Measurements from ENCODE around the gene MEDAG.
"Not testable (repeated sequence)": the region's sequence is repeated elsewhere in the genome, so short reads cannot be mapped to it uniquely, and the experiment has no call there.

MEDAG gene

DNA sequence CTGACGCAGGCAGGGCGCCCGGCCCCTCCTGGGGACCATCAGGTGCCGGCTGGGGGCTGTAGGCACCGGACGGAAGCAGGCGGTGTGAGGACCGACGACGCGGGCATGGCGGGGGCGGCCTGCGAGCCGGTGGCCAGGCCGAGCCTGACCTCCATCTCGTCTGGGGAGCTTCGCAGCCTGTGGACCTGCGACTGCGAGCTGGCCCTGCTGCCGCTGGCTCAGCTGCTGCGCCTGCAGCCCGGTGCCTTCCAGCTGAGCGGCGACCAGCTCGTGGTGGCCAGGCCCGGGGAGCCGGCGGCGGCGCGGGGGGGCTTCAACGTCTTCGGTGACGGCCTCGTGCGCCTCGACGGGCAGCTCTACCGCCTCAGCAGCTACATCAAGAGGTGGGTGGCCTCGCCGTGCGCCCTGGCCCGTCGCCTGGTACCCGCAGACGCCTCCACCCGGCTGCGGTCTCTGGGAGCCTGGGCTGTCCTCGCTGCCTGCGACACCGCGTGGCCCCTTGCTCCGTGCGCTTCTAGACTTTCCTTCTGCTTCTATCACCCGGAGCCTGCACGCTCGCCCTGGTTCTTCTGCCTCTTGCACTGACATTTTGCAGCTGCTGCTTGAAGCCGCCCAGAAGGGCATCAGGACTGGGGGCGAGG lies 460 bp downstream of the MEDAG start:
- no peak for DNase-seq (ENCODE audit: low read depth in 2 of 3, low spot score in 2 of 3)

- no peak for DNase-seq (ENCODE audit: low read depth in 2 of 3, low spot score in 2 of 3)
These were observed 1.2 kb downstream of the MEDAG start for GRCh38 chr13:30907121-30907861.

GRCh38 chr13:30908416-30908980 lies 2.4 kb downstream of the MEDAG start:
- DNase-seq (ENCODE audit: low read depth in 2 of 3, low spot score in 2 of 3) = no peak

- no peak for DNase-seq (ENCODE audit: low read depth in 2 of 3, low spot score in 2 of 3)
These were observed 4.6 kb downstream of the MEDAG start for GRCh38 chr13:30910676-30911075.

- DNase-seq (ENCODE audit: low read depth in 2 of 3, low spot score in 2 of 3) = no peak
These were observed 9.8 kb downstream of the MEDAG start for GRCh38 chr13:30915691-30916541.

DNA sequence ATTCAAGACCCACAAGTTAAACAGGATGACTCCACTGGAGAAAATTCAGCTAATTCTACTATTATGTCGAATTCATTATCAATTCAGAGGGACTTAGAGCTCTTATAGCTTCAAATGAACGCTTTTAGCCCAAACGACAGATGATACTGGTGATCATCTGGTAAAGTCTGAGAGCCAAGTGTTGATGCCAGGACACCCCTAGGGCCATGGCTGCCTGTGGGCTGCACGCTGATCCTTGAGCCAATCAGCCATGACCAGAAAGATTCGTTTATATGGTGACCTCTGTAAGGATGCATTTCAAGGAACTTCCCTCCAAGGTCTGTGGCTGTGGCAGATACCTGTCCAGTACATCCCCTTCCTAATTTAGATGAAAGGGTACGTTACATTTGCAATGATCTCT lies 10.9 kb downstream of the MEDAG start:
- DNase-seq (ENCODE audit: low read depth in 2 of 3, low spot score in 2 of 3) = no peak

GRCh38 chr13:30918662-30919405 lies 12.8 kb downstream of the MEDAG start:
- no peak for DNase-seq (ENCODE audit: low read depth in 2 of 3, low spot score in 2 of 3)

DNA sequence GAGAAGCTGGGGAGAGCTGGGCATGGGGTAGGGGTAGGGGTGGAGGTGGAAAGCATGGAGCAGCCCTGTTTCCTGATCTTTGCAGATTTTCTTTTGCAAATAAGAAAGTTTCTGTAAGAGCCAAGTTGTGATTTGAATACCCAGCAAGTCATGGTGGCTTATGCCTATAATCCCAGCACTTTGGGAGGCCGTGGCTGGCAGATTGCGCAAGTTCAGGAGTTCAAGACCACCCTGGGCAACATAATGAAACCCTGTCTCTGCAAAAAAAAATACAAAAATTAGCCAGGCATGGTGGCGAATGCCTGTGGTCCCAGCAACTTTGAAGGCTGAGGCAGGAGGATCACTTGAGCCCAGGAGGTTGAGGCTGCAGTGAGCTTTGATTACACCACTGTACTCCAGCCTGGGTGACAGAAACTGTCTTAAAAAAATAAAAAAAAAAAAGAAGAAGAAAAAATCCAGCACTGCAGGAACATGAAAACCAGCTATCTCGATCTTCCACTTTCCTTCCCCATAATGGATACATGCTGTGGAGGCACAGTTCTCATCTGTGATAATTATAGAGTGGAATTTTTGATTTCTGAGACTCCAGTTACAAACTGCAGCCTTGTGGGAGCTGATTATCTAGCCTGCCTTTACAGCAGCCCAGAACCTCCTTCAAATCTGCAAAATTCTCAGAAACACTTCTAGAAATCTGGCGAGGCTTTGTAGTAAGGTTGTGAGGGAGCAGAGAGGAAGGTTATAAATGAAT lies 14.3 kb downstream of the MEDAG start:
- no peak for DNase-seq (ENCODE audit: low read depth in 2 of 3, low spot score in 2 of 3)

DNA sequence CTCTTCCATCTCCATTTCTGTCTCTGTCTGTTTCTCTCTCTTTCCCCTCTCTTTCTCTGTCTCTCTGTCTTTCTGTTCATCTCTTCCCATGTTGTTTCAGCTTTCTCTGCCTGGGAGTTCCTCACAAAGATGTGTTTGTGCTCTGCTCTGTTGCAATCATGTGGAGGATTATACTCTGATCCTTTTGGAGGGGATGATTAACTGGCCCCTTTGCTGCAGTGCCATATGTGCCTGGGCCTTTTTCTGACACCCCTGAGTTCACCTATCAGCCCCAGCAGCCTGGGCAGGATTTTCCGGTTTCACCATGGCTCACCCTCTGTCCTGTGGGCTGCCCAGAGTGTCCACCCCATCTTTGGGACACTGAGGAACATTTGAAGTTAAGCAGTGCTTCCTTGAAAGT lies 17.3 kb downstream of the MEDAG start:
- no peak for DNase-seq (ENCODE audit: low read depth in 2 of 3, low spot score in 2 of 3)

GRCh38 chr13:30924721-30925120 lies 18.6 kb downstream of the MEDAG start:
- DNase-seq (ENCODE audit: low read depth in 2 of 3, low spot score in 2 of 3) = no peak

DNA sequence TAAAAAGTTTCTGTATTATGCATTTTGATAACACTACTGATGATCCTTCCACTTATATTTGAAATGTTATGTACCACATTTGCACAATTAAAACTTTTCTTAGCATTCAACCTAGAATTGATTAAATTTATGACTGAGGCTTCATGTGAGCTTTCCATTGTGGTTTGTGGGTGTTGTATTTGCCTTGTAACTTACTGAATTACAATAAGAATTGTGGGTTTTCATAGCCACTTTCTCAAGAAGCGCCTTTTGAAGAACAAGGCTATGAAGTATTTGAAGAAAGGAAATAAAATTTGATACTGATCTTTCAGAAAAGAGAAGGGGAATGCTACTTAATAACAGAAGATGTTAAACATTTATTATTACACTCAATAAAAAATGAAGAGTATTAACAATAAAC lies 19.4 kb downstream of the MEDAG start:
- DNase-seq (ENCODE audit: low read depth in 2 of 3, low spot score in 2 of 3) = no peak

GRCh38 chr13:30926781-30927180 lies 20.7 kb downstream of the MEDAG start:
- DNase-seq (ENCODE audit: low read depth in 2 of 3, low spot score in 2 of 3) = no peak

- DNase-seq (ENCODE audit: low read depth in 2 of 3, low spot score in 2 of 3) = not testable (repeated sequence)
These were observed 21.1 kb downstream of the MEDAG start for GRCh38 chr13:30927188-30927587.

GRCh38 chr13:30927595-30927994 lies 21.5 kb downstream of the MEDAG start:
- DNase-seq (ENCODE audit: low read depth in 2 of 3, low spot score in 2 of 3) = no peak

DNA sequence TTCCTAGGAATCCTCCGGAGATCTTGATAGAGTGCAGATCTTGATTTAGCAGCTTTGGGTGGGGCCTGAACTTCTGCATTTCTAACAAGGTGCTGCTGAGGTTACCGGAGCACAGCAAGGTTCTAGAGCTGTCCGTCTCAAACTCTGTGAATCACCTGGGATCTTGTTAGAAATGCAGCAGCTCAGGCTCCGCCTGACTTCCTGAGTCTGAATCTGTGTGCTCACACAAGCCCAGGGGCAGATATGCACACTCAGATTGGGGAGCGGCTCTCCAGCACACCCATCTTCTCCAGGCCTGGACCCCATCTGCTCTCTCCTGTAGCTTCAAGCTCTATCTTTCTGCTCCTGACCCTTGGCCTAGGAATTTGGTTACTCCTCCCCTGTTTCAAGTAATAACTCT lies 22.9 kb downstream of the MEDAG start:
- no peak for DNase-seq (ENCODE audit: low read depth in 2 of 3, low spot score in 2 of 3)

GRCh38 chr13:30932481-30933353 lies 26.6 kb downstream of the MEDAG start, which contains the start of gene TEX26:
TEX26 (plus strand) TSS chr13:30932656; CDS start chr13:30932716, 60 bp downstream.
- no peak for DNase-seq (ENCODE audit: low read depth in 2 of 3, low spot score in 2 of 3)

- DNase-seq (ENCODE audit: low read depth in 2 of 3, low spot score in 2 of 3) = no peak
These were observed 27.2 kb downstream of the MEDAG start for GRCh38 chr13:30933354-30933670.

DNA sequence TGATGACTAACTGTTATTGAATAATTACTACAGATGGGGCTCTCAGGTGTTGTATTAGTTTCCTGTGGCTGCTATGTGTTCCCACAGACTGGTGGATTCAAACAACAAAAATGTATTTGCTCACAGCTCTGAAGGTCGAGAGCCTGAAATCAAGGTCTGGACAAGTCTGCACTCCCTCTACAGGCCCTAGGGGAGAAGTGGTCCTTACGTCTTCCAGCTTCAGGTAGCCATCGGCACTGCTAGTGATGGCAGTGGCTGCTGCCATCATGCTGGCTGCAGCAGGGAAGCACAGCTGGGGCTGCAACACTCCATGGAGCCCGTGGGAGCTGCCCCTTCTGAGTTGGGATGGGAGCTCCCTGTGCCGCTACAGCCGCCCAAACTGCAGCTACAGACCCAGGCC lies 28.3 kb downstream of the MEDAG start:
- no peak for DNase-seq (ENCODE audit: low read depth in 2 of 3, low spot score in 2 of 3)

- DNase-seq (ENCODE audit: low read depth in 2 of 3, low spot score in 2 of 3) = no peak
These were observed 28.7 kb downstream of the MEDAG start for GRCh38 chr13:30934803-30935202.
